ENCODE data around the gene DHRS13. TPM values are rescaled to one million over a fixed set of nuclear protein-coding genes. Genes with fewer than 3 reads are reported as not detected.
A peak's percentile ranks its signal among the peaks of the same experiment; 100 is the strongest.

DHRS13 gene
- total RNA-seq, 1 donor from 2014 or later = 25.9 TPM

DNA sequence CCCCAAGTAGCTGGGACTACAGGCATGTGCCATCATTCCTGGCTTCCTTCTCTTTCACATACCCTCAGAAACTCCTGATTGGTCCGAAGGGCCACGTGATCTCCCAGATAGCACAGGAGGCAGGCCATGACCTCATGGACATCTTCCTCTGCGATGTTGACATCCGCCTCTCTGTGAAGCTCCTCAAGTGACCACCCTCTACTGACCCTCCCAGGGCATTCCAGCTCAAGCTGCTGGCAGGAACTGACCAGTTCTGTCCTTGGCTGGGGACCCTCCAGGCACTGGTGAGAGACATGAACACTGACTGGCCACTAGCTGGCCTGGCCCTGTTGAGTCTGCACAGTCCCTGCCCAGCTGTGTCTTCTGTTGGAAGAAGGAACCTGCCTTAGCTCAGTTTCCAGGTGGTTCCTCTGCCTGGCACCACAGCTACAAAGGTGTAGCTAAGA lies 42.5 kb downstream of the DHRS13 start:
- Mint-ChIP-seq H3K36me3 (ENCODE audit: insufficient read depth) (peaks cover 12% of the 10 kb centered on the region), H3K27me3 (no peaks in the 10 kb centered on the region), H3K9me3 (ENCODE audit: low read depth) (no peaks in the 10 kb centered on the region), H3K27ac (no peak overlapping the region), H3K4me1 (ENCODE audit: low read depth) (peaks cover 5% of the 10 kb centered on the region), H3K4me3 (ENCODE audit: low read depth) (no peak overlapping the region)
- no peak for DNase-seq (ENCODE audit: low spot score, unreplicated experiment)
- TF ChIP-seq, protein P1, sequence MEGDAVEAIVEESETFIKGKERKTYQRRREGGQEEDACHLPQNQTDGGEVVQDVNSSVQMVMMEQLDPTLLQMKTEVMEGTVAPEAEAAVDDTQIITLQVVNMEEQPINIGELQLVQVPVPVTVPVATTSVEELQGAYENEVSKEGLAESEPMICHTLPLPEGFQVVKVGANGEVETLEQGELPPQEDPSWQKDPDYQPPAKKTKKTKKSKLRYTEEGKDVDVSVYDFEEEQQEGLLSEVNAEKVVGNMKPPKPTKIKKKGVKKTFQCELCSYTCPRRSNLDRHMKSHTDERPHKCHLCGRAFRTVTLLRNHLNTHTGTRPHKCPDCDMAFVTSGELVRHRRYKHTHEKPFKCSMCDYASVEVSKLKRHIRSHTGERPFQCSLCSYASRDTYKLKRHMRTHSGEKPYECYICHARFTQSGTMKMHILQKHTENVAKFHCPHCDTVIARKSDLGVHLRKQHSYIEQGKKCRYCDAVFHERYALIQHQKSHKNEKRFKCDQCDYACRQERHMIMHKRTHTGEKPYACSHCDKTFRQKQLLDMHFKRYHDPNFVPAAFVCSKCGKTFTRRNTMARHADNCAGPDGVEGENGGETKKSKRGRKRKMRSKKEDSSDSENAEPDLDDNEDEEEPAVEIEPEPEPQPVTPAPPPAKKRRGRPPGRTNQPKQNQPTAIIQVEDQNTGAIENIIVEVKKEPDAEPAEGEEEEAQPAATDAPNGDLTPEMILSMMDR (IDR thresholded peaks at IDR 0.05; ENCODE audit: unreplicated experiment) = no peak

DNA sequence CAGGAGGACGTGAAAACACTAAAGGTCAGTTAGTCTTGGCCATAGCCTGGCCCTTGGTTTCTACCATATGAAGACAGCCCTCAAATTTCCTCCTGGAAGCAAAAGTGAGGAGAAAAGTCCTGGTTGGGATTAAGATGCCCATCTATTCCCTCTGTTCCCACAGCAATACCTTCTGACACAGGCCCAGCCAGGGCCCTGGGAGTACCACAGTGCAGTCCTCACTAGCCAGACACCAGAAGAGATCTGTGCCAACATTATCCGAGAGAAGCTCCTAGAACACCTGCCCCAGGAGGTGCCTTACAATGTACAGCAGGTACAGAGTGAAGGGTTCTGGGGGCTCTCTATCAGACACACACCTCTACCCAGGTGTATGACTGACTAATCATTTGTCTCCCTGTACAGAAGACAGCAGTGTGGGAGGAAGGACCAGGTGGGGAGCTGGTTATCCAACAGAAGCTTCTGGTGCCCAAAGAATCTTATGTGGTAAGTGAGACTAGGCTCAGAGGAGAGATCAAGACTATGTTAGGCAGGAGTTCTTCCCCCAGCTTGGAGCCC lies 44.0 kb downstream of the DHRS13 start:
- H3K27me3 Mint-ChIP-seq = no peaks in the 10 kb centered on the region
- no peak for DNase-seq (ENCODE audit: low spot score, unreplicated experiment)
- no peak overlapping the region for H3K4me3 Mint-ChIP-seq (ENCODE audit: low read depth)
- peaks cover 8% of the 10 kb centered on the region for H3K4me1 Mint-ChIP-seq (ENCODE audit: low read depth)
- peaks cover 12% of the 10 kb centered on the region for H3K36me3 Mint-ChIP-seq (ENCODE audit: insufficient read depth)
- no peak overlapping the region for H3K27ac Mint-ChIP-seq
- TF ChIP-seq, protein P1 (IDR thresholded peaks at IDR 0.05; ENCODE audit: unreplicated experiment) = no peak
- no peaks in the 10 kb centered on the region for H3K9me3 Mint-ChIP-seq (ENCODE audit: low read depth)

DNA sequence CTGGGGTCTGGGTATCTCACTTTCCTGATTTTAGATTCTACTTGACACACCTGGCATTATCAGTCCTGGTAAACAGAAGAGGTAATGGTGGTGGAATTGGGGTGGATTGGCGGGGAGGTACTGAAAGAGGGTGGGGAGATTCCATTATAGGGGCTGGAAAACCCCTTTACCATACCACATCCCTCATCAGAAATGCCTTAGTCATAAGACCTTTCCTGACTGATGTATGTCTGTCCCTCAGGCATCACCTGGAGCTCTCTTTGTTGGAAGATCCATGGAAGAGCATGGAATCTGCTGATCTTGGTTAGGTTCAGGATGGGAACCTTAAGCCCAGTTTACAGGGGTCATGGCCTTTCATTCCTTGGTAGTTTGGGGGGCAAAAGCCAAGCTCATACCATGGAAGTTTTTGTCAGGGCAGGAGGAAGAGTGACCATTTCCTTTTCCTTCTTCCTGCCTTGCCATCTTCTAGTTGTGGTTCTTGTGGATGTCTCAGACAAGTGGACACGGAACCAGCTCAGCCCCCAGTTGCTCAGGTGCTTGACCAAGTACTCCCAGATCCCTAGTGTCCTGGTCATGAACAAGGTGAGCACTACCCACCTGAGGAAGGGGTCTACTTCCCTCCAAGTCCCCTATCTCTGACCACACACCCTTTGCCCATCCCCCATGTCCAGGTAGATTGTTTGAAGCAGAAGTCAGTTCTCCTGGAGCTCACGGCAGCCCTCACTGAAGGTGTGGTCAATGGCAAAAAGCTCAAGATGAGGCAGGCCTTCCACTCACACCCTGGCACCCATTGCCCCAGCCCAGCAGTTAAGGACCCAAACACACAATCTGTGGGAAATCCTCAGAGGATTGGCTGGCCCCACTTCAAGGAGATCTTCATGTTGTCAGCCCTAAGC lies 44.7 kb downstream of the DHRS13 start:
- H3K36me3 Mint-ChIP-seq (ENCODE audit: insufficient read depth) = peaks cover 12% of the 10 kb centered on the region
- TF ChIP-seq, protein P1 (IDR thresholded peaks at IDR 0.05; ENCODE audit: unreplicated experiment) = no peak
- H3K27me3 Mint-ChIP-seq = no peaks in the 10 kb centered on the region
- no peak overlapping the region for H3K27ac Mint-ChIP-seq
- no peaks in the 10 kb centered on the region for H3K9me3 Mint-ChIP-seq (ENCODE audit: low read depth)
- no peak for DNase-seq (ENCODE audit: low spot score, unreplicated experiment)
- H3K4me3 Mint-ChIP-seq (ENCODE audit: low read depth) = no peak overlapping the region
- H3K4me1 Mint-ChIP-seq (ENCODE audit: low read depth) = peaks cover 8% of the 10 kb centered on the region

DNA sequence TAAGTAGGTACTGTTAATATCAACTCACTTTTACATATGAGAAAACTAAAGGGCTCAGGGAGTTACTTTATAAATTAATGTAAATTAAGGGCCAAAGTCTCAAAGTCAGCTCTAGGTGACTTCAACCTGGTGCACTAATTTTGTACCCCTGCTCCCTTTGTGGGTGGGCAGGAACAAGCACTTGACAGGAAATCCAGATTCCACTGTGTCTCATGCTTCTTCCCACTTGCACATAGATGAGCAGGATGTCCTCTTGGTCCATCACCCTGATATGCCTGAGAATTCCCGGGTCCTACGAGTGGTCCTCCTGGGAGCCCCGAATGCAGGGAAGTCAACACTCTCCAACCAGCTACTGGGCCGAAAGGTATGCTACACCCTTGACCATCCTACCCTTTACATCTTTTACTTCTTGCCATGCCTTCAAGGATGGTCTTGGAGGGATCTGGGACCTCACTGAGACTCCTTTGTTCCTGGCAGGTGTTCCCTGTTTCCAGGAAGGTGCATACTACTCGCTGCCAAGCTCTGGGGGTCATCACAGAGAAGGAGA lies 46.8 kb downstream of the DHRS13 start:
- no peak for DNase-seq (ENCODE audit: low spot score, unreplicated experiment)
- TF ChIP-seq, protein P1 (IDR thresholded peaks at IDR 0.05; ENCODE audit: unreplicated experiment) = no peak
- Mint-ChIP-seq H3K36me3 (ENCODE audit: insufficient read depth) (peaks cover 11% of the 10 kb centered on the region), H3K27ac (peak overlapping the region; percentile 49), H3K4me3 (ENCODE audit: low read depth) (peak overlapping the region; percentile 94), H3K27me3 (no peaks in the 10 kb centered on the region), H3K4me1 (ENCODE audit: low read depth) (peaks cover 8% of the 10 kb centered on the region), H3K9me3 (ENCODE audit: low read depth) (no peaks in the 10 kb centered on the region)

DNA sequence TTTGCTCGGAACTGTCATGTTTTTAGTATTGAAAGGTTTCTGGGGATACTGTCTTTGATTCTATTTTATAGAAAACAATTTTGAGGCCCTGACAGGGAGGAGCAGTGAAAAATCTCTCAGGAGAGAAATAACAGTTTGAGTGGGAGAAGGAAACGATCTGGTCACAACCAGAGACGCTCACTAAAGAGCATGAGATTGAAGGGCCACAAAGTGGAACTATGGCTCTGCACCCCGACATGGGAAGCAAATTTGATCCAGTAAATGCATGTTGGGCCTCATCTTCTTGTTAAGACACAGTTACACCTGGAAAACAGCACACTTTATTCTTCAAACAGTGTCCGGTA lies 47.6 kb downstream of the DHRS13 start:
- Mint-ChIP-seq H3K36me3 (ENCODE audit: insufficient read depth) (peaks cover 9% of the 10 kb centered on the region), H3K9me3 (ENCODE audit: low read depth) (no peaks in the 10 kb centered on the region), H3K4me3 (ENCODE audit: low read depth) (peak overlapping the region; percentile 94), H3K27ac (peak overlapping the region; percentile 96), H3K4me1 (ENCODE audit: low read depth) (peaks cover 8% of the 10 kb centered on the region), H3K27me3 (no peaks in the 10 kb centered on the region)
- no peak for DNase-seq (ENCODE audit: low spot score, unreplicated experiment)
- TF ChIP-seq, protein P1 (IDR thresholded peaks at IDR 0.05; ENCODE audit: unreplicated experiment) = no peak
